GM12875 (cell line): ENCODE results near the gene BCLAF1.
"Not testable (repeated sequence)": the region's sequence is repeated elsewhere in the genome, so short reads cannot be mapped to it uniquely, and the experiment has no call there.

ENCODE experiments used
- H3K4me3 ChIP-seq: one replicate; pipeline ENCODE4 v1.5.1; 2011; ENCODE audit warnings: low read depth, low read length, control low read depth
- TF ChIP-seq, protein P1 (sequence below): IDR thresholded peaks from 2 replicates; pipeline ENCODE4 v1.5.1; 2011; ENCODE audit warnings: low read depth, mild to moderate bottlenecking, control low read depth, inconsistent platforms, low read length, moderate library complexity, borderline replicate concordance; ENCODE audit not compliant: insufficient read depth

The BCLAF1 gene

DNA sequence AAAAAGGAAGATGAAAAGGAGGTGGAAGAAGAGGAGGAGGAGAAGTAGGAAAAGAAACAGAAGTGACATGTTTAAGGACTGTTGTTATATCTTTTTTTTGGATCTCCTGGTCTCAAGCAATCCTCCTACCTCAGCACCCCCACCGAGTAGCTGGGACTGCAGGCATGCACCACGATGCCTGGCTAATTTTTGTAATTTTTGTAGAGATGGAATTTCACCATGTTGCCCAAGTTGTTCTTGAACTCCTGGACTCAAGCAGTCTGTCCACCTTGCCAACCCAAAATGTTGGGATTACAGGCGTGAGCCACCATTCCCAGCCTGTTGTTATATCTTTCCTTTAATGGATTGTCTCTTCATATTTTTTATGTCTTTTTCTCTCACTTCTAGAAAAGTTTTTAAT is 19.5 kb upstream of the BCLAF1 start:
- H3K4me3 ChIP-seq = no peak overlapping the region
- TF ChIP-seq, protein P1, sequence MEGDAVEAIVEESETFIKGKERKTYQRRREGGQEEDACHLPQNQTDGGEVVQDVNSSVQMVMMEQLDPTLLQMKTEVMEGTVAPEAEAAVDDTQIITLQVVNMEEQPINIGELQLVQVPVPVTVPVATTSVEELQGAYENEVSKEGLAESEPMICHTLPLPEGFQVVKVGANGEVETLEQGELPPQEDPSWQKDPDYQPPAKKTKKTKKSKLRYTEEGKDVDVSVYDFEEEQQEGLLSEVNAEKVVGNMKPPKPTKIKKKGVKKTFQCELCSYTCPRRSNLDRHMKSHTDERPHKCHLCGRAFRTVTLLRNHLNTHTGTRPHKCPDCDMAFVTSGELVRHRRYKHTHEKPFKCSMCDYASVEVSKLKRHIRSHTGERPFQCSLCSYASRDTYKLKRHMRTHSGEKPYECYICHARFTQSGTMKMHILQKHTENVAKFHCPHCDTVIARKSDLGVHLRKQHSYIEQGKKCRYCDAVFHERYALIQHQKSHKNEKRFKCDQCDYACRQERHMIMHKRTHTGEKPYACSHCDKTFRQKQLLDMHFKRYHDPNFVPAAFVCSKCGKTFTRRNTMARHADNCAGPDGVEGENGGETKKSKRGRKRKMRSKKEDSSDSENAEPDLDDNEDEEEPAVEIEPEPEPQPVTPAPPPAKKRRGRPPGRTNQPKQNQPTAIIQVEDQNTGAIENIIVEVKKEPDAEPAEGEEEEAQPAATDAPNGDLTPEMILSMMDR = no peak

- not testable (repeated sequence) for H3K4me3 ChIP-seq
These were observed 18.8 kb upstream of the BCLAF1 start for GRCh38 chr6:136308469-136308868.

GRCh38 chr6:136307351-136307750 is 17.7 kb upstream of the BCLAF1 start:
- no peak overlapping the region for H3K4me3 ChIP-seq
- TF ChIP-seq, protein P1 = no peak

GRCh38 chr6:136306466-136306865 is 16.8 kb upstream of the BCLAF1 start:
- H3K4me3 ChIP-seq = no peak overlapping the region
- TF ChIP-seq, protein P1 = no peak

GRCh38 chr6:136304410-136304809 is 14.8 kb upstream of the BCLAF1 start:
- H3K4me3 ChIP-seq = no peak overlapping the region
- TF ChIP-seq, protein P1 = no peak

DNA sequence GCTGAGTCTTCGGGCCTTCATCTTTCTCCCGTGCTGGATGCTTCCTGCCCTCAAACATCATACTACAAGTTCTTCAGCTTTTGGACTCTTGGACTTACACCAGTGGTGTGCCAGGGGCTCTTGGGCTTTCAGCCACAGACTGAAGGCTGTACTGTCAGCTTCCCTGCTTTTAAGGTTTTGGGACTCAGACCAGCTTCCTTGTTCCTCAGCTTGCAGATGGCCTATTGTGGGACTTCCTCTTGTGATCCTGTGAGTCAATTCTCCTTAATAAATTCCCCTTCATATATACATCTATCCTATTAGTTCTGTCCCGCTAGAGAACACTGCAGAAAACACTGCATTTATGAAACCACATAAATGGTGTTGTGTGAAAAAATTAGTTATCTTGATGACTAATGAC is 13.9 kb upstream of the BCLAF1 start:
- no peak overlapping the region for H3K4me3 ChIP-seq
- TF ChIP-seq, protein P1 = no peak

- TF ChIP-seq, protein P1 = no peak
These were observed 5.0 kb upstream of the BCLAF1 start for GRCh38 chr6:136294621-136295020.

GRCh38 chr6:136290410-136291010 is 864 bp upstream of the BCLAF1 start:
- TF ChIP-seq, protein P1 = no peak
- H3K4me3 ChIP-seq = peak overlapping the region; percentile 50

More at GRCh38 chr6:136294621-136295020, 5.0 kb upstream of the BCLAF1 start:
- no peak overlapping the region for H3K4me3 ChIP-seq
